G401 (cell line): ENCODE results near the gene DDX20. TPM values are rescaled to one million over a fixed set of nuclear protein-coding genes. Genes with fewer than 3 reads are reported as not detected.
"Not testable (repeated sequence)": the region's sequence is repeated elsewhere in the genome, so short reads cannot be mapped to it uniquely, and the experiment has no call there.

Source experiments
- DNase-seq: peaks from one replicate; pipeline ENCODE4 v3.0.0-alpha.2; 2015; ENCODE audit warnings: low spot score
- in situ Hi-C: cut with HindIII; loops from 2 replicates; pipeline ENCODE4 v1.10.0; 2016; ENCODE audit warnings: low sequenced_read_pairs, mixed read lengths
- total RNA-seq: library from RNA; depleted of rRNA; stranded (reverse); fragments of >200 nt; shearing (Covaris generic); gene quantifications from 2 replicates; pipeline ENCODE4 v1.2.3, GENCODE V29; 2014

Gene DDX20
- total RNA-seq, 1 experiment from 2014 or later: 37.9 TPM

- in situ Hi-C loops: no loop called here
- no peak for DNase-seq
These were observed 22.4 kb downstream of the DDX20 start for GRCh38 chr1:111778066-111778465.

- in situ Hi-C loops: no loop called here
- no peak for DNase-seq
These were observed 22.9 kb downstream of the DDX20 start for GRCh38 chr1:111778541-111779051.

DNA sequence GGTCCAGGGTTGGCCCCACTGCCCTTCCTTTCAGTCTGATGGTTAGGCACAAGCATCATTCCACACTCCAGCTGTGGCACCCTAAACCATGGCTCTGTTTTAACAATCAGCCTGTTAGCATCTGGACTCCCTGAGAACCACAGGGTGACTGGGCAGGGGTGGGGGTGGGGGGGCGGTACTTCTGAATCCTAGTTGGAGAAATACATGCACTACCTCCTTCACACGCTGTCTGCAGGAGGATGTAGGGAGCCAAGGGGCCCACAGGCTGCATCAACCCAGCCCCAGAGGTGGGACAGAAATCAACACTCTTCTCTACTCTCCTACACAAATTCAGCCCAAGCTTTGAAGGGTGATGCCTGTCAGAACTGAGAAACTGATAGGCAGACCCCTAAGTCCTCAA, 23.8 kb downstream of the DDX20 start:
- DNase-seq: no peak
- in situ Hi-C loops: no loop called here

GRCh38 chr1:111784273-111784901, 28.7 kb downstream of the DDX20 start:
- no peak for DNase-seq
- in situ Hi-C loops: no loop called here

GRCh38 chr1:111786669-111787207, 31.0 kb downstream of the DDX20 start:
- DNase-seq: peak; percentile 80
- in situ Hi-C loops: no loop called here

GRCh38 chr1:111789142-111789541, 33.4 kb downstream of the DDX20 start:
- DNase-seq: peak; percentile 56
- in situ Hi-C loops: no loop called here

DNA sequence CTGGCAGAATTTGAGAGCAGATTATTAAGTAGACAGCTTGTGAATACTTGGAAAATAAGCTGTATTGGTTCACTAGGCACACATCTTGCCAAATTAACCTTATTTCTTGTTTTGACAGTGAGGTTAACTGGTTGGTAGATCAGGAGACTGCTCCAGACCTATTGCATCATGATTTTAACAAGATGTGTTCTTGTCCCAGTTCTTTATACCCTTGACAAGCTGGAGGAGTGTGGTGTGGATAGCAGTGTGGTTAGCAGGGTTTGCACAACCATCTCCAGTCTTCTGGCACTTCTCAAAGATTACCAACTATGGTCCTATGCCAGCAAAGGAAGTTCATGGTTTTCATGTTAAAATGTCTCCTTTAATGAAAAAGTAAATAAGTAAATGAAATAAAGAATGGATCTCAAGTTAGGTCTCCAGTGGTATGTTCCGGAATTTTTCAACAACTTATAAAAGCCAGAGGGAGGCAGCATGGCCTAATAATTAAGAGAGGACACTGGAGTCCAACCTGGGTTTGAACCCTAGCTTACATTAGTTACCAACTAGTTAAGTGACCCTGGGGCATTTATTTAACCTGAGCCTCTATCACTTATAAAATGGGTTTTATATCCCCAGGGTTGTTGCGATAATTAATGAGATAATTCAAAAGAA, 34.1 kb downstream of the DDX20 start:
- in situ Hi-C loops: no loop called here
- peak; percentile 47 for DNase-seq

DNA sequence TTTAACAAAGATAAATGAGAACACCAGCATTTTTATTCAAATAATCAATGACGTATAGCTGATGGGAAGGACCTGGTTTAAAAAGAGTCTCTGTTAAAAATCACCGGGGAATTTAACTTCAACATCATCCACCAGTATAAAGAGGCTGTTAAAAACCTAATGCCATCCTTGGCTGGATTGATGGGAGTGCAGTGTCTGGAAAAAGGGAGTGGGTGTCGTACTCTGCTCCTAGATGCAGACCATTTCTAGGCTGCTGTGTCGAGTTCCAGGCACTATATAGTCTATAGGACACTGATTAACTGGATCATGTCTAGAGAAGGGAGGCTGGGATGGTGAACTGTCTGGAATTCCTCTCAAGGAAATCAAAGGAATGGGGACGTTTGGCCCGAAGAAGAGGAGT, 36.1 kb downstream of the DDX20 start:
- in situ Hi-C loops: no loop called here

GRCh38 chr1:111792249-111792648, 36.5 kb downstream of the DDX20 start:
- in situ Hi-C loops: no loop called here
- DNase-seq: no peak

More for the DNA sequence above, 36.1 kb downstream of the DDX20 start:
- no peak for DNase-seq

GRCh38 chr1:111793923-111794322, 38.2 kb downstream of the DDX20 start:
- DNase-seq: no peak
- in situ Hi-C loops: no loop called here

GRCh38 chr1:111795401-111795800, 39.7 kb downstream of the DDX20 start:
- in situ Hi-C loops: no loop called here
- DNase-seq: no peak

DNA sequence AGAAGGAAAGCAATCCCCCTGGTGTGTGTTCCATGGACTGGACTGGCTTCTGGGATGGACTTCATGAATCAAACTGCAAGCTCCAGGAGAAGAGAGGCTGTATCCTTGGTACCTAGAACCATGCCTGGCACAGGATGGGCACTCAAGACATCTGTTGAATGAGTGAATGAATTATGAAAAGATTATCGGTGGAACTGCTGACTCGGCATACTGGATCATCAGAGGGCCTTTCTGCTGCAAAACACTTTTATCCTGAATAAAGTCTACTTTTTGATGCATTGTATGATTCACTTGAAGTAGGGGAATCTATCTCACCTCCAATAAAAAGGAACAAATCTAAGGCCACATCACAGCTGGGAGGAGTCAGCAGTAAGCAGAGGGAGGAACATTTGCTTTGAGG, 42.9 kb downstream of the DDX20 start:
- in situ Hi-C loops: no loop called here

GRCh38 chr1:111799722-111800121, 44.0 kb downstream of the DDX20 start:
- DNase-seq, in situ Hi-C loops: not testable (repeated sequence)

More for the DNA sequence above, 42.9 kb downstream of the DDX20 start:
- no peak for DNase-seq

GRCh38 chr1:111801071-111801850, 45.6 kb downstream of the DDX20 start:
- DNase-seq: peak; percentile 91
- in situ Hi-C loops: no loop called here

GRCh38 chr1:111802110-111802509, 46.4 kb downstream of the DDX20 start:
- in situ Hi-C loops: no loop called here
- no peak for DNase-seq

GRCh38 chr1:111802984-111803383, 47.3 kb downstream of the DDX20 start:
- no peak for DNase-seq
- in situ Hi-C loops: no loop called here

DNA sequence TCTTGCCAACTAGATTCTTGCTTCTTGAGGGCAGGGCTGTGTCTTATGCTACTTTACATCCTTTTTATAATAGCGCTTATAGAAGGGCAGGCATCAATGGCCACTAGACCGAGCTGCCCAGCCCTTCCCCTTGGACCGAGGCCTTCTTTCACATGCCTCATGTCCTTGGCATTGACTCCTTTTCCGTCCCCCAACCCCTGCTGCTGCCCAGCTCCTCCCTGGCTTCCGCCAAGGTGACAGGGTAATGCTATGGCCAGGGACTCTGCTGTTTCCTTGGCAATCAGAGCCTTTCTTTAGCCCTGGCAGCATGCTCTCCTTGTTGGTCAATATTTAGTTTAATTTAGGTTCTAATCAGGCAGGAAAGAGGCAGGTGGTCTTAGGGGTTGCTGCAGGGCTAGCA, 48.2 kb downstream of the DDX20 start:
- in situ Hi-C loops: no loop called here
- peak; percentile 81 for DNase-seq

- in situ Hi-C loops: no loop called here
- DNase-seq: no peak
These were observed 49.1 kb downstream of the DDX20 start for GRCh38 chr1:111804776-111805175.

DNA sequence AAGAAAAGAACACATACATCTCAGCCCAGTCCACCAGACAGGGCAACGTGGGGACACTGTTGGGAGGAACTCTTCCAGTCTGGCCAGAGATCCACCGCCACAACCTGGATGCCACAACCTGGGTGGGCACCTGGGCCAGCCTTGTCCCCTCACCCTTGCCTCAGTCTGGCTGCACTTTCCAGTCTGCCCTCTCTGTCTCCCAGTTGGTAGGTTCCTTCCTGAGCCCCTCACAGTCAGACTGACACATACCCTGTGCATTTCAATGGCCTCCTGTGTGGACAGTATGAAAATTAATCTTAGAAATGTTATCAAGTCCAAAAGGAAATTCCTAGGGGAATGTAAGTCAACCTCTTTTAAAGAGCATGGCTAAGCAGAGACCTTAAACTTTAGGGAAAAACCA, 49.5 kb downstream of the DDX20 start:
- in situ Hi-C loops: no loop called here

GRCh38 chr1:111811891-111812290, 56.2 kb downstream of the DDX20 start:
- in situ Hi-C loops: no loop called here

More for the DNA sequence above, 49.5 kb downstream of the DDX20 start:
- DNase-seq: no peak

More at GRCh38 chr1:111811891-111812290, 56.2 kb downstream of the DDX20 start:
- no peak for DNase-seq
